GM21381 (cell line): ENCODE data around the gene RPTOR.

Source experiments
- ATAC-seq: cut with Tn5 transposase; IDR thresholded peaks from one replicate; pipeline ENCODE4 v1.9.1; 2021; ENCODE audit warnings: mild to moderate bottlenecking, moderate library complexity; ENCODE audit not compliant: unreplicated experiment

The RPTOR gene

DNA sequence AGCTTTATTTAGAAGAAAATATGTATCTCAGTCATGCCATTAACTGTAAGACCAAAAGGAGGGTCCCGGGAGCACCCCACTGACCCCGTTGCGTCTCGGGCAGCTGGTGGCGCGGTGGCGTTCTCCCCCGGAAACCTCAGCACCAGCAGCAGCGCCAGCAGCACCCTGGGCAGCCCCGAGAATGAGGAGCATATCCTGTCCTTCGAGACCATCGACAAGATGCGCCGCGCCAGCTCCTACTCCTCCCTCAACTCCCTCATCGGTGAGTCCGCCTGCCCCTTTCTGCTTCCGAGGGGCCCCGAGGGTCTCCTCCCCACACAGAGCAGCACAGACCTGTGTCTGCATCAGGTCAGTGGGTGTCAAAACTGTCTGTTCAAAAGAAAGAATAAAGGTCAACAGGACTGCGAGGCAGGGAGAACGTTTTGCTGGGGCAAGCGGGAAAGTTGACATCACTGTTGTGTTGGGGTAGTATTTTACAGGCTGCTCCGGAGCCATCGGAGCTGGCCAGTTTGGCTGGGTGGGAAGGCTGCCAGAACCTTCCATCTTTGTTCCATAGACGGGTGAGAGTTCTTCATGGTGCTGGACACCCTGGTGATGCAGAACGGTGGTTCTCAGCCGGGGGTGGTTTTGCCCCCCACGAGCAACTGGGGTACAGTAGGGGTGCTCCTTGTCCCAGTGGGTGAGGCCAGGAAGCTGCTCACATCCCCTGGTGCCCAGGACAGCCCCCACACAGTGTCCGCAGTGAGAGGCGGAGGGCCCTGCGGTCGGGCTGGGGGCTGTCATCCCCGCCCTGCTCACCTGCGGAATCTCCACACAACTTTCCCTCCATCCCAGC lies 349.2 kb downstream of the RPTOR start:
- ATAC-seq = no peak

DNA sequence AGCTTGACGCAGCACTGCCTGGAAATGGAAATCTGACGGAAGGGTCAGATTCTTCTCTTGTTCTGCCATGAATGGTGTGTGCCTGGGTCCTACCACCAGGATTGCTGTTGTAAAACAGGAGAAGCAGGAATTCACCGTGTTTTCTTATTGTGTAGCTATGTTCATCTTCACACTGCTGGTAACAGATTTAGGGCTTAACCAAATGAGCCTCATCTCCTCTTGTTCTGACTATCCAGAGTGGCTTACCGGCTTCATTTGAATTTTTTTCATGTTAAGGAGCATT lies 349.7 kb downstream of the RPTOR start:
- no peak for ATAC-seq

DNA sequence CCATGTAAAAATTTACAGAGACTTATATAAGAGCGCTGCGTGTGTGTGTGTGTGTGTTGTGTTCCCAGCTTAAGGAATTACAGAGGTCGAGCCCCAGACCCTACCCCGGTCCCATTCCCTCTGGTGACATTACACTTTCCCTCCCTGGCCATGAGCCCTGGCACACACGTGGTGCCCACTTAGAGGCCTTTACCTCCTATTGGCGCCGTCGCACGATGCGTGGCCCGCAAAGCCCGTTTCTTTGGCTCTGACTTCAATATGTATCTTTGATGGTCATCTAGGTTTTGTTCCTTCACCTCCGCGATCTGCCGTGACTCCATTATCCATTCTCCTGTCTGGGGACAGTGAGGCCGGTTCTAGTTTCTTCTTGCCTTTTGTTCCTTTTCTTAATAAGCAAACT lies 350.1 kb downstream of the RPTOR start:
- no peak for ATAC-seq

DNA sequence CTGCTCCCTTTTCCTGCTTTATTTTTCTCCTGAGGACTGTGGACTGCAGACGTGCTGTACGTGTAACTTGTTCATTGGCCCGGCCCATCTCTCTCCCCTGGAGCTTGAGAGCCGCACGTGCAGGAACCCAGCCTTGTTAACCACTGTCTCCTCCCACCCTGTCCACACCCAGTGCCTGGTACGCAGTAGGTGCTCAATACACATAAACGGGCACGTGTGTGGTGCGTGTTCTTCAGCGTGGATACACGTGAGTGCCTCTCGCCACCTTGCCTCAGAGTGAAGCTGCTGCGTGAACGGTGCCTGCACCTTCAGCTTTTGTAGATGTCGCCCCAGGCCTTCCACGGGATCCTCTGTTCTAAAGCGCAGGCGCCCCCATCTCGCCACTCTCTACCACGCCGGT lies 350.7 kb downstream of the RPTOR start:
- ATAC-seq = no peak

DNA sequence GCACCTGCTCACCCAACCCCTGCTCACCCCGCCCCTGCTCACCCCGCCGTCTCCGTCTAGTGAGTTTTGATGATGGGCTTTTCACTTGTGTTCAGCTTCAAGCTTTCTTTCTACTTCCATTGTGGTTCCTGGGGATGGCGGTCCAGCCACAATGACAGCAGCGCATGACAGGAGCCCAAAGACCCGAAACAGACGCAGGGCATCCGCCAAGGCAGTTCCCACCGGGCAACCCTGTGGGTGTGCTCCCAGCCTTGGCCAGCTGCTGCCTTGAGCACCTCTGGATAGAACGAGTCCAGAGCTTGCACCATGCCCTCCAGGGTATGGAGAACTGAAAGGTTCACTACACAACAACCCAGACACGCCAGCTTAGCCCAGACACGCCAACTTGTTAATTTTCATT lies 354.1 kb downstream of the RPTOR start:
- ATAC-seq = no peak

DNA sequence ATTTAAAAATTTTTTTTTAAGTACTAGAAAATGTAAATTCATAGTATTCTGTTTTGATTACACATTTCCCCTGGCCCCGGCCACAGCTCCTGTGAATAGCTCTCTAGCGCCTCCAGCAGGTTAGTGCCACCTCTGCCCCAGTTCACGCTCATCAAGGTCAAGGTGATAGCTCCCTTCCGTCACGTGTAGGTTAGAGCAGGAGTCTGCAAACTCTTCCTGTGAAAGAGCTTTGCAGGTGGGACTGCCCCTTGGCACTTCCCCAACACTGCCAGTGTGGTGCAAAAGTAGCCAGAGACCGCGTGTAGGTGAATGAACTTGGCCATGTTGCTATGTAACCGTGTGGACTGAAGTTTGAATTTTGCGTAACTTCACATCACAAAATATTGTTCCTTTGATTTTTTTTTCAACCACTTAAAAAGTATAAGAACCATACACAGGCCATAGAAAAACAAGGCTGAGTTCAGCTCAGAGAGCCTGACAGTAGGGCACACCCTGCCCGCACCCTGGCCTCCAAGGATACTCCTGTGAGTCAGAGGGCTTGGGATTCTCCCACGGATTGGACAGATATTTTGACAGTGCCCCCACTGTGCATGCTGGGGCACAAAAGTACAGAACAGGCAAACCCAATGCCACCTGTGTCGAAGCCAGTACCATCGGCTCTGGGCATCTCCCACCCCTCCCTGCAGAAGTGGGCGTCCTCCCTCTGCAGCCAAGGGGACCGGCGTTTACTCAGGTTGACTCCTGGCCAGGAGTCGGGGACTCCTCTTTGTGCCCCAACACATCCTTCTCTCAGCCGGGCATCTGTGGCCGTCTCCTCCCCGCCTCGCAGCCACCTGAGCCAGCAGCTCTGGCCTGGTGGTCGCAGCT lies 355.0 kb downstream of the RPTOR start:
- ATAC-seq = no peak

- no peak for ATAC-seq
These were observed 356.7 kb downstream of the RPTOR start for GRCh38 chr17:80901319-80901718.

GRCh38 chr17:80902197-80902962 lies 357.7 kb downstream of the RPTOR start:
- ATAC-seq = no peak

DNA sequence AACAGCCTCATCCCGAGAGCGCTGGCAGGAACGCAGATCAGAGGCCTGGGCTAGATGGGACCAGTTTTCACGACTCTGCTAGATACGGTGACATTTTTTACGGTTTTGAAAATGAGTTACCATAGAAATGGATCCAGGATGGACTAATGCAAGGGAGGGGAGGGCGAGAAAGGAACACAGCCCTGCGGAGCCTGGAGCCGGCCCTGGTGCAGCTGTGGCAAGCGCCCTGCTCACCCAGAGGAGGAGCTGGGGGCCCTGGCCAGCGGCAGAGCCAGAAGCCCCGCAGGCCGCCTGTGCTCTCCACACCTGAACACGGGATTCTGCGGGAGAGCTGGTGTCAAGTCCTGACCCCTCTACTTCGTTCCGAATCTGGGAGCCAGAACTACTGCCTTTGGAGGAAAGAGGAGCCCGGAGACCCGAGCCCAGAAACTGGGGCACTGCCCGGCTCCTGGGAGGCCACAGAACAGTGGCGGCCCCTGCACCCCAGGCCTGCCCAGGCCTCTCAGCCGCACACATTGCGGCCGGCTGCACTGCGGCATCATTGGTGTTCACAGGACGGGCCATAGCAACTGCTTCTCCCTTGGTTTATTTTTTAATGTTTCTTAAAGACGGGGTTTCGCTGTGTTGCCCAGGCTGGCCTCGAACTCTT lies 358.4 kb downstream of the RPTOR start:
- no peak for ATAC-seq

DNA sequence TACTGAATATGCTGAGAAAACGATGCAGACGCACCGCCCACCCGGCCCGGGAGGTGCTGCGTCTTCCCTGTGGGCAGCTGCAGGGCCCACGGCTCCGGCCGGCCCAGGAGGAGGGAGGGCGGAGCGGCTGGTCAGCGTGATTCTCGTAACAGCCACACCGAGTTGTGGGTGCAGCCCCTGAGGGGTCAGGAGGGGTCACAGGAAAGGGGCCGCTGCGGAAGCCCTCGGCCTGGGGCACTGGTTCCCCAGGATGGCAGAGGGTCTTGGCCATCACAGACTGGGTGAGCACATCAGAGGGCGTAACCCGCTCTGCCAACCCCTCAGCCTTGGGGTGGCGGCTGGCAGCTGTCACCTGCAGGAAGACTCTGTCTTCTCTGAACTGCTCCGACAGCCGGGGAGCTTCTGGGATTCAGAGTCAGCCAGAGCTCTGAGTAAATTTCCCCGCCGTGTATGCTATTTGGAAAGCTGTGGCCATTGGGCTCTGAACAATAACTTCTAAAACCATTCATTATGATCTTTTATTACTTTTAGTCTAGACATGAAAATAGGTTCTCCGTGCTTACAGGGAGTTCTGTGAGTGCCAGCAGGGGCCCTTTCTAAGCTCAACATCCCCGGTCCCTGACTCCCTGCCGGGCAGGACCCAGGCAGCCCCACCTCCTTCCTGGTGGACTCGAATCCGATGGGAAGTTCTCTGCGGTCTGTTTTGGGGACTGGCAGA lies 359.6 kb downstream of the RPTOR start:
- no peak for ATAC-seq

- no peak for ATAC-seq
These were observed 361.1 kb downstream of the RPTOR start for GRCh38 chr17:80905586-80906230.

GRCh38 chr17:80906364-80907259 lies 362.0 kb downstream of the RPTOR start:
- ATAC-seq = no peak

DNA sequence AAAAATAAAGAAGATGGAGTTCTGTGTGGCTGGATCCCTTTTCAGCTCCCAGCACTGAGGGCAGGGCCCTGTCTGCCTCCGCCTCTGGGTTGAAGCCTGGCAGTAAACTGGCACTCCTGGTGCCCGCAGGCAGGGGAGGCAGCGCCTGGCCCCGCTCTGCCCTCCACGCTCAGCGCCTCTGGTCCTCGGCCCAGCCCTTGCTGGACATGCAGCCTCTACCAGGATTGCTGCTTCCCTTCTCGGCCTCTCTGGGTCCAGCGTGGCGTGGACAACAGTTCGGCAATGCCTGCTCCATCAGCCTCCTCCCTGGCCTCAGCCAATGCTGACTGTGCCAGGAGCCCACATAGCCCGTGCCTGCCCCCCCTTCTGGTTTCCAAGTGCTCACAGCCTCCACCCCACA lies 362.6 kb downstream of the RPTOR start:
- no peak for ATAC-seq

- ATAC-seq = no peak
These were observed 363.6 kb downstream of the RPTOR start for GRCh38 chr17:80908211-80908610.

- no peak for ATAC-seq
These were observed 364.1 kb downstream of the RPTOR start for GRCh38 chr17:80908776-80909175.

- ATAC-seq = no peak
These were observed 365.0 kb downstream of the RPTOR start for GRCh38 chr17:80909635-80910034.

- ATAC-seq = no peak
These were observed 365.4 kb downstream of the RPTOR start for GRCh38 chr17:80910043-80910442.

- no peak for ATAC-seq
These were observed 367.8 kb downstream of the RPTOR start for GRCh38 chr17:80912476-80912875.
